ENCODE results near the gene MTMR2. TPM values are rescaled to one million over a fixed set of nuclear protein-coding genes. Genes with fewer than 3 reads are reported as not detected.
A peak's percentile ranks its signal among the peaks of the same experiment; 100 is the strongest.

Gene MTMR2
- total RNA-seq, 1 donor from 2014 or later, result 15.0 TPM

DNA sequence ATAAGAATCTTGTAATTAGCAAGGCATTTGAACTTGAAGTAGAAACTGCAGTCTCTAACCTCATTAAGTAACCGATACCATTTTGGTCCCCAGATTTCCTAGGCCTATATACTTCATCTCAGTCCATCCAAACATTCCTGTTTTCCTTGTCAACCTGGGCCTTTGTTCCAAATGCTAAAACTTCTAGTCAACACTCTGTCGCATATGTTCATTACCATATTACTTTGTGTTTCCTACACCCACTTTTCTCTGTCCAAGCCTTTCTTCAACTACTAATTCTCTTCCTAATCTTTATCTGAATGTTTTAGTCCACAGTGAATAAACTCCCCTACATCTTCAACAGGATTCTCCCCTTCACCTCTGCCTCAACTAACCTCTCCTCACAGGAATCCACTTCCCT is 31.4 kb downstream of the MTMR2 start:
- DNase-seq (ENCODE audit: low read depth) (no peak), FAIRE-seq (no peak)
- Histone ChIP-seq H3K36me3 (ENCODE audit: control insufficient read depth, insufficient read depth, low read length) (no peaks in the 10 kb centered on the region), H3K4me3 (ENCODE audit: low read depth, low read length) (no peak overlapping the region), H3K27me3 (ENCODE audit: control insufficient read depth, insufficient read depth, low read length) (no peaks in the 10 kb centered on the region)
- TF ChIP-seq, protein P1, sequence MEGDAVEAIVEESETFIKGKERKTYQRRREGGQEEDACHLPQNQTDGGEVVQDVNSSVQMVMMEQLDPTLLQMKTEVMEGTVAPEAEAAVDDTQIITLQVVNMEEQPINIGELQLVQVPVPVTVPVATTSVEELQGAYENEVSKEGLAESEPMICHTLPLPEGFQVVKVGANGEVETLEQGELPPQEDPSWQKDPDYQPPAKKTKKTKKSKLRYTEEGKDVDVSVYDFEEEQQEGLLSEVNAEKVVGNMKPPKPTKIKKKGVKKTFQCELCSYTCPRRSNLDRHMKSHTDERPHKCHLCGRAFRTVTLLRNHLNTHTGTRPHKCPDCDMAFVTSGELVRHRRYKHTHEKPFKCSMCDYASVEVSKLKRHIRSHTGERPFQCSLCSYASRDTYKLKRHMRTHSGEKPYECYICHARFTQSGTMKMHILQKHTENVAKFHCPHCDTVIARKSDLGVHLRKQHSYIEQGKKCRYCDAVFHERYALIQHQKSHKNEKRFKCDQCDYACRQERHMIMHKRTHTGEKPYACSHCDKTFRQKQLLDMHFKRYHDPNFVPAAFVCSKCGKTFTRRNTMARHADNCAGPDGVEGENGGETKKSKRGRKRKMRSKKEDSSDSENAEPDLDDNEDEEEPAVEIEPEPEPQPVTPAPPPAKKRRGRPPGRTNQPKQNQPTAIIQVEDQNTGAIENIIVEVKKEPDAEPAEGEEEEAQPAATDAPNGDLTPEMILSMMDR (IDR thresholded peaks at IDR 0.05; ENCODE audit: insufficient read depth, low read length, severe bottlenecking), result no peak

DNA sequence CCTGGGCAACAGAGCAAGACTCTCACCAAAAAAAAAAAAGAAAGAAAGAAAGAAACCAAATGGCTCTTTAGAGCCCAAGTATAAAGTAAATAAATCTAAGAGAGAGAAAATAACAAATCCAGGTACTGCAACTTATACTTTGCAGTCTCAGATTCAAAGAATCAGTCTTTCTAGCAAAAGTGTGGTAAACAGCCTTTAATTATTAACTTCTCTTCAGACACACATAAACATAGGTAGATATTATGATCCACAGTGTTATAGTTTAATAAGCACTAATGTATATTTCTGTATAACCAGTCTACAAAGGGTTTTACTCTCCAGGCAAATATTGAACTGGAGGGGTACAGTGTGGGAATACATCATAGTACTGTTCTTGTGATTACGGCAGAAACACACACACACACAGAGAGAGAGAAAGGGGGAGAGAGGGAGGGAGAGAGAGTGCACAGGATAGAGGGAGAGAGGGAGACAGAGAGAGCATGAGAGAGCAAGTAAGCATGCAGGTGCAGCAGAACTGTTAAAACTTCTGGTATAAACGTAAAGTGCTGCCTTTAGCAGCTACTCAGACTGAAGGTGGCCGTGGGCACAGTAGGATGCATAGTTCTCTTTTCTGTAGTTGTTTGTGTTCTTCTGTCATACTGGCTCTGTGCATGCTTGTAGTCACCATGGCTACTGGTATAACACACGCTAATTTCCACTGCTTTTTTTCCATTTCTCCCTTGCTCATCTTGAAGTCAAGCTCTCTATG is 32.3 kb downstream of the MTMR2 start:
- TF ChIP-seq, protein P1 (IDR thresholded peaks at IDR 0.05; ENCODE audit: insufficient read depth, low read length, severe bottlenecking), result no peak
- no peak for FAIRE-seq
- no peak for DNase-seq (ENCODE audit: low read depth)

DNA sequence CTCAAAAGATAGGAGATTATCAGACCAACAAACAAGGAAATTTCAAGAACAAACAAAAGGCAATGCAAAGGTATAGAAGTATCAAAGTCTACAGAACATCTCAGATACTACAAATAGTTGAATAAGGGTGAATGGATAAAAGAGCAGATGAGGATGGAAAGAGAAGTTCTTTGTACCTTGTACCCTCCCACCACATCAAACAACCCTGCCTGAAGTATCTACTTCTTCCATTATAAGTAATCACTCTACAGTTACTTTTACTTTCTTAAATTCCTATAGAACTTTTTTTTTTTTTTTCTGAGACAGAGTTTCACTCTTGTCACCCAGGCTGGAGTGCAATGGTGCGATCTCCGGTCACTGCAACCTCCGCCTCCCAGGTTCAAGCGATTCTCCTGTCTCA is 35.1 kb downstream of the MTMR2 start:
- FAIRE-seq, result no peak
- Histone ChIP-seq H3K4me3 (ENCODE audit: low read depth, low read length) (no peak overlapping the region), H3K27me3 (ENCODE audit: control insufficient read depth, insufficient read depth, low read length) (no peaks in the 10 kb centered on the region), H3K36me3 (ENCODE audit: control insufficient read depth, insufficient read depth, low read length) (no peaks in the 10 kb centered on the region)
- TF ChIP-seq, protein P1 (IDR thresholded peaks at IDR 0.05; ENCODE audit: insufficient read depth, low read length, severe bottlenecking), result no peak
- DNase-seq (ENCODE audit: low read depth), result no peak

More for the DNA sequence above, 32.3 kb downstream of the MTMR2 start:
- Histone ChIP-seq H3K36me3 (ENCODE audit: control insufficient read depth, insufficient read depth, low read length) (no peaks in the 10 kb centered on the region), H3K4me3 (ENCODE audit: low read depth, low read length) (no peak overlapping the region), H3K27me3 (ENCODE audit: control insufficient read depth, insufficient read depth, low read length) (no peaks in the 10 kb centered on the region)

DNA sequence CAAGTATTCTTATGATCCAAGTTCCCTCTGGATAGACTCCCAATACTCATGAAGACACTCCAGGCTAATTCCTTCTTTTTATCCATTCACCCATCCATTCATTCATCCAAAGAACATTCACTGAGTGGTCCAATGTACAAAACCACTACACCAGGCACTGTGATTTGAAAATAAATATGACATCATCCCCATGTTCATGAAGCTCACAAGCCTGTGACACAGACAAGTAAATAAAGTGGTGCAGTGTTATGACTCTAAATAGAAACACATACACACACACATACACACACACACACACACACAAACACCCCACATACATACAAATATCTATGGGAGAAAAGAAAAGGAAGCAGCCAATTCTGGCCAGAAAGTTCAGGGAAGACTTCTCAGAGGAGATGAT is 35.5 kb downstream of the MTMR2 start:
- DNase-seq (ENCODE audit: low read depth) (peak; percentile 15), FAIRE-seq (no peak)

DNA sequence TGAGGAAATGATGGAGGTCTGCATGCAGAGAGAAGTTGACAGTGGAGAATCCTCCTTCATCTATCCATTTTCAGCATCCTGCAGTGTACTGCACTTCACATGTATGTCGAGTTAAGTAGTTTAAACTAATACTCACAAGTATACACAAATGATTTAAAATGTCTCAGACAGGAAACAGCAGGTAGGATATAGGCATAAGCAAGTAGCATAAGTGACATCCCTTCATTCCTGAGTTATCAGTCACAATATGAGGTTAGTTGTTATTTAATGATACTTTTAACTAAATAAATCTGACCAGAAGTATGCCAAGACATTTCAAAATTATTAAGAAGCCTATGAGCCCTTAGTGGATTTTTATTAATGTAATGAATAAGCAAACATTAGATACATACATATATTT is 37.4 kb downstream of the MTMR2 start:
- DNase-seq (ENCODE audit: low read depth) (peak; percentile 50), FAIRE-seq (no peak)
- H3K4me3 ChIP-seq (ENCODE audit: low read depth, low read length), result no peak overlapping the region
- no peaks in the 10 kb centered on the region for H3K27me3 ChIP-seq (ENCODE audit: control insufficient read depth, insufficient read depth, low read length)
- H3K36me3 ChIP-seq (ENCODE audit: control insufficient read depth, insufficient read depth, low read length), result no peaks in the 10 kb centered on the region
- TF ChIP-seq, protein P1 (IDR thresholded peaks at IDR 0.05; ENCODE audit: insufficient read depth, low read length, severe bottlenecking), result no peak

More for the DNA sequence above, 35.5 kb downstream of the MTMR2 start:
- H3K36me3 ChIP-seq (ENCODE audit: control insufficient read depth, insufficient read depth, low read length), result no peaks in the 10 kb centered on the region
- H3K4me3 ChIP-seq (ENCODE audit: low read depth, low read length), result no peak overlapping the region
- H3K27me3 ChIP-seq (ENCODE audit: control insufficient read depth, insufficient read depth, low read length), result no peaks in the 10 kb centered on the region
- TF ChIP-seq, protein P1 (IDR thresholded peaks at IDR 0.05; ENCODE audit: insufficient read depth, low read length, severe bottlenecking), result no peak

DNA sequence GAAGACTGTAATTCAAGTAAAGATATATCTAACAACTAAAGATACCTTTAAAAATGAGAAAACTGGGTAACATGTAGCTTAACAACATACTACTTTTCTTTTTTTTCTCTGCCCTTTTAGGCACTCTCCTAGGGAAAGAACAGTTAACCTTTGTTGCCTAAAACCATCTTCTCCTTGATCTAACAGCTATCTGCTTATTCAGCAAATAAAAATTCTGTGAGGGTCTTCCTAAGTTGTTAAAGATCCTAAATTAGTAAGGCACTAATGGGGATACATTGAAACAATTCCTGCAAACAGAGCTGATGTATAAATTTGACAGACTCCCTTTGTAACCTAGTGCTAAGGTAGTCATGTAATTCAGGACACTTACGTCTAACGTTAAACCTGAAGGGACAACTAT is 39.1 kb downstream of the MTMR2 start:
- no peak for FAIRE-seq
- H3K27me3 ChIP-seq (ENCODE audit: control insufficient read depth, insufficient read depth, low read length), result no peaks in the 10 kb centered on the region
- no peak for DNase-seq (ENCODE audit: low read depth)
- no peak overlapping the region for H3K4me3 ChIP-seq (ENCODE audit: low read depth, low read length)
- H3K36me3 ChIP-seq (ENCODE audit: control insufficient read depth, insufficient read depth, low read length), result no peaks in the 10 kb centered on the region
- TF ChIP-seq, protein P1 (IDR thresholded peaks at IDR 0.05; ENCODE audit: insufficient read depth, low read length, severe bottlenecking), result no peak
